HL-60/S4 (cell line): ENCODE data around the gene PPA1.
"Not testable (repeated sequence)": the region's sequence is repeated elsewhere in the genome, so short reads cannot be mapped to it uniquely, and the experiment has no call there.

Experiments used
- in situ Hi-C: fragments of 300-500 bp; cut with MboI; formaldehyde crosslinking; loops from 2 replicates; pipeline ENCODE4 v1.14.3; 2022; ENCODE audit warnings: low sequenced_read_pairs

PPA1 gene

DNA sequence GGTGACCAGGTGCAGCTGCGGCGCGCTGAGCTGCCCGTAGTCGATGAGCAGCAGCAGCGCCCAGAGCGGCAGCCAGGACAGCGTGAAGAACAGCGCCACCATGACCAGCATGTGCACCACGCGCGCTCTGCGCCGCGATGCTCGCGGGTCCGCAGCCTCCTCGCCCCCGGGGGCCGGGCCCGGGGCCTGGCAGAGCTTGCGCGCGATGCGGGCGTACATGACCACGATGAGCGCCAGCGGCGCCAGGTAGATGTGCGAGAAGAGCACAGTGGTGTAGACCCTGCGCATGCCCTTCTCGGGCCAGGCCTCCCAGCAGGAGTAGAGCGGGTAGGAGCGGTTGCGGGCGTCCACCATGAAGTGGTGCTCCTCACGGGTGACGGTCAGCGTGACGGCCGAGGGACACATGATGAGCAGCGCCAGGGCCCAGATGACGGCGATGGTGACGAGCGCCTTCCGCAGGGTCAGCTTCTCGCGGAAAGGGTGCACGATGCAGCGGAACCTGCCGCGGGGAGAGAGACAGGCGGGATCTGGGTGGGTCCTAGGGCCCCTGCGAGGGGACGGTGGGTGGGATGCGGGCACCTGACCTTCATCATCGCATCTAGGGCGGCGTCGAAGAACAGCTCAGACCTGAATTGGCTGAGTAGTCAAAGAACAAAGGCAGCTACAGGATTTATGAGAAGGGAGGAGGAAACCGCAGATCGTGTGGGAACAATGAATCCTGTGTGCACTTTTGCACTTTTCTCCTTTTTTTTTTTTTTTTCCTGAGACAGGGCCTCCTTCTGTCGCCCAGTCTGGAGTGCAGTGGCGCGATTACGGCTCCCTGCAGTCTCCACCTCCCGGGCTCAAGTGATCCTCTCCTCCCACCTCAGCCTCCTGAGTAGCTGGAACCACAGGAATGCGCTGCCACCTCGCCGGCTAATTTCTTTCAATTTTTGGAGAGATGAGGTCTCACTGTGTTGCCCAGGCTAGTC lies 22.4 kb upstream of the PPA1 start:
- in situ Hi-C loops, result no loop called here

DNA sequence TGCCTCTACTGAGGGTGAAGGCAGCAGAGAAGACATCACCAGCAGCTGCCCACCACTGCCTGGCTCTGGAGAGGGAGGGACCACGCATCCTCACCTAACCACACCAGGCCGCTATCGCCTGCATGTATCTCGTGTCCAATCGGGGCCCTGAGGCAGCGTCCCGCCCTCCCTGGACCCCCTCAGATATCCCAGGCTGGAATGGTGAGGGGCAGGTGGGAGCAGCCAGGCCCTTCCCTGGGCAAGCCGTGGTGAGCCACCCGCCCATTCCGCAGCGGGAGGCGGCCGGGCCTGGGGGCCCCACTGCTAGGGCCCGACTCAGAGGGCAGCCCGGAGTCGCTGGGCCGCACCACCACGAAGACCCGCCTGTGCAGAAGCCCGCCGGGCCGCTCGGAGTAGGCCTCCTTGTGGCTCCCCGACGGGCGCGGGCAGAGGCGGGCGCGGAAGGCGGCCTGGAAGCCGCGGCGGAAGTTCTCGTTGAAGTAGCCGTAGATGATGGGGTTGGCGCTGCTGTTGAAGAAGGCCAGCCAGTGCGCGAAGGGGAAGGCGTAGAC lies 21.6 kb upstream of the PPA1 start:
- in situ Hi-C loops, result no loop called here

DNA sequence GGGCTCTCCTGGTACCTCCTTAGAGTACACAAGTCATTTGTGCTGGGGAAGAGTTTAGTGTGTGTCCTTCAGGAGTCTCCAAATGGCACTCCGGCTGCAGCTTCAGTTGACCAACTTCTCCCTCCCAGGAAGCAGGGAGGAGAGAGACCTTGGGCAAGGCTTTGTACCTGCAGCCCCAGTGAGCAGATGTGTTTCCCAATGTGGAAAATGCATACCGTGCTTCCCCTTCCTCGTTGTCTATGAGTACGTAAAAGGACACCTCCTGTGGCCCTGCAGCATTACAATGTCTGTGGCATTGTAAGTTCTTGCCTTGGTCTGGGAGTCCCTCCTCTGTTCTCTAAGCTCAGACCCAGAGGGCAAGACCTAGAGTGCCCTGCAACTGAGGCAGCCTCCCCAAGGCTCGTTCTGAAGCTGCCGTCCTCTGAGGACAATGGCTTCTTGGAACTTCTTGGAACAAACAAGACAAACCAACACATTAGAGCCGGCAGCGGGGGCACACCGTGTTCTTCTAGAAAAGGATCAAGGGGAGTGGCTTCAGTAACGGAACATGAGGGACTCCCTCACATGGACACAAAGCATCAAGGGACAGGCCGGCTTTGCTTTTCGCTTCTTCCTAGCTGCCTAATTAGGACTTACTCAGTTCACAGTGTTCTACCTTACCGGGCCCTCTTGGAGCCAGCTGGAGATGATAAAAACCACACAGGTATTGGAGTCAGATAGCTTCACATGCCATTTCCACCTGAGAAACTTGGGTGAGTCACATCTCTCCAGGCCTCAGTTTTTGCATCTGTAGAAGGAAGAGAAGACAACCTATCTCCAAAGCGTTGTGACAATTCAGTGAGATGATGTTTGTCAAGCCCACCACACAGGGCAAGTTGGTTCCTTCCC lies 20.9 kb upstream of the PPA1 start:
- in situ Hi-C loops, result no loop called here

DNA sequence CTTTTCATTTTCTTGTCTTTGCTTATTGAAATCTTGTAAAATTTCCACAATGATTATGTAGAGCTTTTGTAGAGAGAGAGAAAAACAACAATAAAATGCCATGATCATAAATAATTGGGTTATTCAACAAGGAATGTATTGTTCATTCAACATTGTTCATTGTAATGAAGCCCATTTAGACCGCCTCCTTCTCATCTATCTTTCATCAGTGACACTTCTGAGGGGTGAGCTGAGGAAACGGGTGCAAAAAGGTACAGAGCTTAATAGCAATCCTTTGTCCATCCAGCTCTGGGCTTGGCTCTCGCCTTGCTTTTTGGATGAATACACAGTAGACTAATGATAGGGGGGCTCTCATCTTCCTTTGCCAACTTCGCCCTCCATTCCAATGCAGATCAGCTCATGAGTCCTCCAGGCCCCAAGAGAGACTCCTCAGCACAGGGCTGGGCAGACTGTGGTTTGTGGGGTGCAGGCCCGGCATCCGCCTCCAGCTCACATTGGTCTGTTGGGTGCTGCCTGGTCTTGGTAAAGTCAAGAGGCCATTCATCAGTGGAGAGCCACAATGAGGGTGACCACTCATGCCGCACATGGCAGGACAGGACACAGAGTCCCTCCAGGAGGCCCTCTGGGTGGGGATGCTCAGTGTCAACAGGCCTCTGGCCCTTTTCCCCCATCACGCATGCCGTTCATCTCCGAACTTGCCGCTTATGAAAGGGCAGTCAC lies 17.9 kb upstream of the PPA1 start:
- in situ Hi-C loops, result no loop called here

DNA sequence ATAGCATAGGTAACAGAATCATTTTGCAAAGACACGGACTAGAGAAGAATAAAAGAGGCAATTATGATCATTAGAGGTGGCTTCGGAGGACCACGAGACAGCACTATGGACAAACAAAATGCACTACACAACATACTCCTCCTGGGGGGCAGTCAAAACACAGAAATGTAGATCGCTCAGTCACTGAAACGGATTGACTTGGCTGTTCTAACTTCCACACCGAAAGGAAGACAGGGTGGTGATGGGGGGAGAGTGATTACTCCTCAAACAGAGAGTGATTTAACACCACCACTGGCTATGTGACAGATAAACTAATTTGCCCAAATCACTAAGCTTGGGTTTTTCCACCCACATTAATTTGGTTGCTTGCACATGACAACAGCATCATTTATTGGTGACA lies 14.1 kb upstream of the PPA1 start:
- in situ Hi-C loops, result no loop called here

DNA sequence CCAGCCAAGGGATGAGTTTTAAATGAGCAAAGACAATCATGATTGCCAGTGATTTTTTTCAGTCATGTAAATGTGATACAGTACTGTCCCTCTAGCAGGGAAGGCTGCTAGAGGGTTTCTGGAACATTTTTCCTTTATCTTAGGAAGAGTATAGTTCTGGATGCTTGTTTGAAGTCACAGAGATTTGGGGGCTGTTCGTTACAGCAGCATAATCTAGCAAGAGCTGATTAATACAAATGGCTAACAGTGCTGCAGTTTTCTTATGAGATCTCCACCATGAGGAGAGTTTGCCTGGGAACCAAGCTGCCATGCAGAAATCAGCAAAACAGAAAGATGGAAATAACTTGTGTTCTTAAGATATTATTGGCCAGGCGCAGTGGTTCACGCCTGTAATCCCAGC lies 7.9 kb upstream of the PPA1 start:
- in situ Hi-C loops, result no loop called here

DNA sequence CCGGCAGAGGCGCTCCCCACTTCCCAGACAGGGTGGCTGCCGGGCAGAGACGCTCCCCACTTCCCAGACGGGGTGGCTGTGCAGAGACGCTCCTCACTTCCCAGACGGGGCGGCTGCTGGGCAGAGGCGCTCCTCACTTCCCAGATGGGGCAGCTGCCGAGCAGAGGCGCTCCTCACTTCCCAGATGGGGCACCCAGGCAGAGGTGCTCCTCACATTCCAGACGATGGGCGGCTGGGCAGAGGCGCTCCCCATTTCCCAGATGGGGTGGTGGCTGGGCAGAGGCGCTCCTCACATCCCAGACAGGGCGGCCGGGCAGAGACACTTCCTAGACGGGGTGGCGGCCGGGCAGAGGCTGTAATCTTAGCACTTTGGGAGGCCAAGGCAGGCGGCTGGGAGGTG lies 6.8 kb upstream of the PPA1 start:
- in situ Hi-C loops, result not testable (repeated sequence)

DNA sequence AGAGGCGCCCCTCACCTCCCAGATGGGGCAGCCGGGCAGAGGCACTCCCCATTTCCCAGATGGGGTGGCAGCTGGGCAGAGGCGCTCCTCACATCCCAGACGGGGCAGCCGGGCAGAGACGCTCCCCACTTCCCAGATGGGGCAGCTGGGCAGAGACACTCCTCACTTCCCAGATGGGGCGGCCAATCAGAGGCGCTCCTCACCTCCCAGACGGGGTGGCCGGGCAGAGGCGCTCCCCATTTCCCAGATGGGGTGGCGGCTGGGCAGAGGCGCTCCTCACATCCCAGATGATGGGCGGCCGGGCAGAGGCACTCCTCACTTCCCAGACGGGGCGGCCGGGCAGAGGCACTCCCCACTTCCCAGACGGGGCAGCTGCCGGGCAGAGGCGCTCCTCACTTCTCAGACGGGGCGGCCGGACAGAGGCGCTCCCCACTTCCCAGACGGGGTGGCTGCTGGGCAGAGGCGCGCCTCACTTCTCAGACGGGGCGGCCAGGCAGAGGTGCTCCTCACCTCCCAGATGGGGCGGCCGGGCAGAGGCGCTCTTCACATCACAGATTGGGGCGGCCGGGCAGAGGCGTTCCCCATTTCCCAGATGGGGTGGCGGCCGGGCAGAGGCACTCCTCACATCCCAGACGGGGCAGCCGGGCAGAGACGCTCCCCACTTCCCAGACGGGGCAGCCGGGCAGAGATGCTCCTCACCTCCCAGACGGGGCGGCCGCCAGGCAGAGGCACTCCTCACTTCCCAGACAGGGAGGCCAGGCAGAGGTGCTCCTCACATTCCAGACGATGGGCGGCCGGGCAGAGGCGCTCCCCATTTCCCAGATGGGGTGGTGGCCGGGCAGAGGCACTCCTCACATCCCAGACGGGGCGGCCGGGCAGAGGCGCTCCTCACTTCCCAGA lies 6.1 kb upstream of the PPA1 start:
- in situ Hi-C loops, result not testable (repeated sequence)

DNA sequence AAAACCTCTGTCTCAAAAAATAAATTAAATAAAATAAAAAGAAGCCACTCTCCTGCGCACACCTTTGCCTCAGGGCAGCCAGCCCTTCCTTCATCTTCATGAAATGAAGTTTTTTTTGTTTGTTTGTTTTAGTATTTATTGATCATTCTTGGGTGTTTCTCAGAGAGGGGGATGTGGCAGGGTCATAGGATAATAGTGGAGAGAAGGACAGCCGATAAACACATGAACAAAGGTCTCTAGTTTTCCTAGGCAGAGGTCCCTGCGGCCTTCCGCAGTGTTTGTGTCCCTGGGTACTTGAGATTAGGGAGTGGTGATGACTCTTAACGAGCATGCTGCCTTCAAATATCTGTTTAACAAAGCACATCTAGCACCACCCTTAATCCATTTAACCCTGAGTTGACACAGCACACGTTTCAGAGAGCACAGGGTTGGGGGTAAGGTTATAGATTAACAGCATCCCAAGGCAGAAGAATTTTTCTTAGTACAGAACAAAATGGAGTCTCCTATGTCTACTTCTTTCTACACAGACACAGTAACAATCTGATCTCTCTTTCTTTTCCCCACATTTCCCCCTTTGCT lies 4.8 kb upstream of the PPA1 start:
- in situ Hi-C loops, result not testable (repeated sequence)

DNA sequence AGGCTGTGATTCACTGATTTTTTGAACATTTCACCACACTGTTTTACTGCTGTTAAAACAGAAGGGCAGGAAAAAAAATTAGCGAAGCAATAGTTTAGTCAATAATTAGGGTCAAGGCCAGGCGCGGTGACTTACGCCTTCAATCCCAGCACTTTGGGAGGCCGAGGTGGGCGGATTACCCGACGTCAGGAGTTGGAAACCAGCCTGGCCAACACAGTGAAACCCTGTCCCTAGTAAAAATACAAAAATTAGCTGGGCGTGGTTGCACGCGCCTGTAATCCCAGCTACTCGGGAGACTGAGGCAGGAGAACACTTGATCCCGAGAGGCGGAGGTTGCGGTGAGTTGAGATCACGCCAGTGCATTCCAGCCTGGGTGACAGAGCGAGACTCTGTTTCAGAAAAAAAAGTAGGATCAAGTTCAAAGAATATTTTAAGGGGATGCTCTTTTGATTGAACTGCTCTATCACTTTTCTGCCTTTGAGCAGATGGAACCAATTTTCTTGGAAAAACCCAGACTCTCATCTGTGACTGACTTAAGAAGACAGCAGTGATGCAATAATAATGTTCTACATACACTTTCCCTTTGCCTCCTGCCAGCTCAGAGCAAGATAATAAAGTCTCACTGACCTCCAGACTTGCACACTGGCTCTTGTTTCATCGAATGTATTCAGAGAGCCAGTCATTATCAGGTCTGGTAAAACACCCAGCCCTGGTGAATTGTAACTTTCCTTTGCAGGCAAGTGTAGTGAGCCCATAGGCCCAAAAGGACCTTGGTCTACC lies 1.6 kb upstream of the PPA1 start:
- in situ Hi-C loops, result no loop called here

DNA sequence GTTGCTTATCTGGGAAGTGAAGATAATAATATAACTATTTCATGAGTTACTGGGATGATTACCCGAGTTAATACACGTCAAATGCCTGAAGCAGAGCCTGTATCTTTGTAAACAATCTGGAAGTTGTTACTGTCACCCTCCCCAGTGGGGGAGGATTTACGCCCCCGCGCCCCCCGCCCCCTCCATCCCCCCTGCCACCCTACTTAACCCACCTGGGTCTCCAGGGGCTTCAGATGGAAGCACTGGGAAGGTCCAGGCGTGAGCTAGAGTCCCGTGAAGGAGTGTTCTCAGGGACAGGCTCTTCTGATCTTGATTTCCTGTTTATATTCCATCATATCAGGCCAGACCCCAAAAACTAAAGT lies 691 bp upstream of the PPA1 start:
- in situ Hi-C loops, result no loop called here

DNA sequence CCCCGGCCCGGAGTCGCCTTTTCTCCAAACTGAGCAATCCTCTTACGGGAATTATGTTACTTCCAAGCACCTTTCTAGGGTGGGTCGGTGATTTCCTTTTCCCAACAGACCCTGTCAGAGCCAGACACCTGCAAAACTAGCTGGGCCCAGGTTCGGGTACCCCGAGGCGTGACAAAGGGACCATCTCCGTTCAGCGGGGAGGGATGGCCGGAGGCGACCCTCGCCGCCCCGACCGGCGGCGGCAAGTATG lies 445 bp downstream of the PPA1 start:
- in situ Hi-C loops, result no loop called here

DNA sequence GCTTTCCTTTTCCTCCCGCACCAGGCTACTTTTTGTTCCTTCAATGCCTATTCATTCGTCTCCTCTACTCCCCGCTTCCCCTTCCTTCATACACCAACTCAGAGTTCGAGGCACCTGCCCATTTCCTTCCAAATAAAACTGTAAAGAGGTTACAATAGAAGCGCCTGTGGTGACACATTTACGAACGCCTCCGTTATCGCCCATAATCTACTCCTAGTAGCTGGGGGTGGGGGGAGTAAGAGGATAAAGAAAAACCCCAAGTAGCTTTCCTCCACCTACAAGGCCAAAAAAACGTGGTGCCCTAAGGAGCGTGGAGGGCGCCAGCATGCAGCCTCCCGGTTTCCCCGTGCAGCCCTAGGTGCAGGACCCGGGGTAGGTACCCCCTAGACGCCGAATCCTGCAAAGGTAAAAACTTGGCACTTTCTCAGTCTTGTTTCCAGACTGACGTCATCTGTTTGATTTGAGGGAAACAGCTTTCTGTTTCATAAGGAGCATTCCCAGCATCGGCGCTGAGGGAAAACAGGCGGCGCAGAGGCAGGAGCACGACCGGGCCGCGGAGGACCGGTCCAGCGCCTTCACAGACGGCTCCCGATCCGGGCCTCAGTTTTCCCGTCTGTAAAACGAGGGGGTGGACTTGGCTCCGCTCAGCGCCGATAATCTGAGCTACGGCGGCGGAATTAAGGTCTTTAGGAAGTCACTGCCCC lies 922 bp downstream of the PPA1 start:
- in situ Hi-C loops, result no loop called here

DNA sequence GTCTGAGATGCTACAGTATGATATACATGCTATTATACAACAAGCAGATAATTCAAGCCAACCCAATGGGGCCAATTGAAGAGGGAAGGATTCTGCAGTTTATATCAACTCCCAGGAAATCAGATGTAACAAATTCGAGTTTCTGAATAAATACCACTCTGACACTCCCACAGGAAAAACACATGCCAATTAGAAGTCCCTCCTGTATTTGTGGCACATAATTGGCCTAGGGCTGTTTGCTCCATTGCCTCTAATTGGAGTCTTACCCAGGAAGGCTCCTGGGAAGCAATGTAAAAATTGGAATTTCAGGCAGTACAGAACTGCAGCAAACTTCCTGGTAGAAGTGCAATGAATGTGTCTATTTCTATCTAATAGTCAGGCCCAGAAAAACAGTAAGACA lies 4.7 kb downstream of the PPA1 start:
- in situ Hi-C loops, result no loop called here

DNA sequence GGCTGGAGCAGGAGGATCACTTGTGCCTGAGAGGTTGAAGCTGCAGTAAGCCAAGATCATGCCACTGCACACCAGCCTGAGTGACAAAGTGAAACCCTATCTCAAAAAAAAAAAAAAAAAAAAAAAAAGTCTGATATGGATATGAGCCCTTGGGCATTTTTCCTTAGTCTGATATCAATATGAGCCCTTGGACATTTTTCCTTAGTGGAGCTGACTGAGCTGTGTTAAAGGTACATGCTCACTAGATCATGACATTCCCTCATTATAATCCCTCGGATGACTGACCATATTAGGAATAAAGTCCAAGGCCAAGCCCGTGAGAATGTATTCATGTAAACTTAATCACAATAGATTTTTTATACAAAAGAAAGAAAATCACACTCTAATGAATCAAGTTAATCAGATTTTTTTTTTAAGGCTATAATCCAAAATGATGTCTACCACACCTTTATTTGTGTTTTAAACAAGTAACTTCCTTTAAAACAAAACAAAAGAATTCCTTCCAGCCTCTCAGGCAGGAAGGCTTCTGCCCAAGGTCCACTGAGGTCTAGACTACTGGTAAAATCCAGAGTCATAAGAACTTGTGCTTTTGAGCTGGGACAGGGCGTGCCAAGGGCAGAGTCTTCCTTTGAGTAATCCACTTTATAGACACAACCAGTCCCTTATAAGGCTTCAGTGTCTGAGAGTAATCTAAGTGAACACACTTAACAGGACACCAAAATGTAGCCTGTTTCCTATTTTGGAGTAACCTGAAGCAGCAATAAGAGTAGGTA lies 5.5 kb downstream of the PPA1 start:
- in situ Hi-C loops, result no loop called here

DNA sequence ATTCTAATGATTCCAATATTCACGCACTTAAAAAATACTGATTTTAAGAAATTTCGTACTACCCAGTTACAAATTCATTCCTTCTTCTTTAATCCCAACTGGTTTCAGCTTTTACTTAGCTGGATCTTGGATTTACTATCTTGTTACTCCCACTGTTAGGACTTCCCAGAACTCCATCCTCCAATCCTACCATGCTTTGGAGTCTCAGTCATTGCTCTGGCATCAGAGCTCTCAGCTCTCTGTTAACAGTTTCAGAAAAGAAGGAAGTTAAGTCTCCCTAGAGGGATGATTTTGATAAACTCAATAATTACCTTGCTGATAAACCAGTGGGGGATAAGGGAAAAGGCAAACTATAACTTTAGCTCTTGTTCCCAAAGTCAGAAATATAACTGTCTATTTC lies 9.5 kb downstream of the PPA1 start:
- in situ Hi-C loops, result no loop called here

DNA sequence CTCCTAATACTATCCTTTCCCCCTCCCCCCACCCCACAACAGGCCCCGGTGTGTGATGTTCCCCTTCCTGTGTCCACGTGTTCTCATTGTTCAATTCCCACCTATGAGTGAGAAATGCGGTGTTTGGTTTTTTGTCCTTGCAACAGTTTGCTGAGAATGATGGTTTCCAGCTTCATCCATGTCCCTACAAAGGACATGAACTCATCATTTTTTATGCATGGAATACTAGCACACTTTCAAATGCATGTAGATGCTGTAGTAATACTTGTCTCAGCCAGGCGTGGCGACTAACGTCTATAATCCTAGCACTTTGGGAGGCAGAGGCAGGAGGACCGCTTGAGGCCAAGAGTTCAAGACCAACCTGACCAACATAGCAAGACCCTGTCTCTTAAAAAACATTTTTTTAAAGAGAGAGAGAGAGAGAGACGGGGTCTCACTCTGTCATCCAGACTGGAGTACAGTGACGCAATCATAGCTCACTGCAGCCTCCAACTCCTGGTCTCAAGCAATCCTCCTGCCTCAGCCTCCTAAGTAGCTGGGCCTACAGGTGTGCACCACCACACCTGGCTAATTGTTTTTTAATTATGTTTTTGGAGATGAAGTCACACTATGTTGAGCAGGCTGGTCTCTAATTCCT lies 10.3 kb downstream of the PPA1 start:
- in situ Hi-C loops, result not testable (repeated sequence)
